NCI-H1436 treated with DMSO at 0.1 percent for 48 hours (cell line): ENCODE data around the gene DSCAM.
A peak's percentile ranks its signal among the peaks of the same experiment; 100 is the strongest.

Source experiments
- DNase-seq: peaks from one replicate; lab custom pipeline; 2025; lab: John Stamatoyannopoulos, UW

The DSCAM gene

DNA sequence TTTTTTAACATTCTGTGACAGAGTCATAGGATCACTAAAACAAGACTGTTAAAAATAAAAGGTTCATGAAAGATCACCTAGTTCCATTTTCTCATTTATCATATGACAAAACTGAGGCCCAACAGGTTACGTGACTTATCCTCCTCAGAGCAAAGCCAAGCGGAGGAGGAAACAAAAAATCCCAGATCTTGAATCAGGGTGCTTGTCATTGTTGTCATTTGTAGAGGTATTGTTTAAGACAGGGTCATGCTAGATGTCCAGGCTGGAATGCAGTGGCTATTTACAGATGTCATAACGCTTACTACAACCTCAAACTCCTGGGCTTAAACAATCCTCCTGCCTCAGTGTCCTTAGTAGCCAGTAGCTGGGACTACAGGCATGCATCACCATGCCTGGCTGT lies 293.2 kb downstream of the DSCAM start:
- no peak for DNase-seq

DNA sequence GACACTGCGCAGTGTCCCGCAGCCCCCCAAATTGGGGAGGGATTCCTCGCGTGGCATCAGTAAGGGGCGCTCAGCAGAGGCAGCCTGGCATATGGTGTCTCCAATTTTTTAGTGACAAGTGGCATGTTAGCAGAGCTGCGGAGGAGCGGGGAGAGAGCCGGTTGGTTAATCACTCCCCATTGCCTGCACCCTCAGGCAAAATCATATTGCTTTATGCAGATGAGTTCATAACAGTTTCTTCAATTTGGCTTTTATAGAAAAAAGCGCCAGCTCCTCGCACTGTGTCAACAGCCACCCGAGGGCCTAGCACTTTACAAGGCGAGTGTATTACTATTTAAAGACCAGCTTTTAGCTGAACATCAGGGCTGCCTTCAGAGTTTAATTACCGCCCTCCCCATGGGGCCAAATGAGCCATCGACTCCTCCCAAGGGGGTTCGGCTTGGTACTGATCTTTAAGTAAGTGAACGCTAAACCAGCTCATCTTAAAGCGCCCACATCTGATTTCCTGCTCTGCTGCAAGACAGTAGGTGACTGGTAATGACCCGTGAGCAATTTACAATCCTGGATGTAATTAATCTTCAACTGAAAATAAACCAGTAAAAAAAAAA lies 298.9 kb downstream of the DSCAM start:
- peak; percentile 98 for DNase-seq

DNA sequence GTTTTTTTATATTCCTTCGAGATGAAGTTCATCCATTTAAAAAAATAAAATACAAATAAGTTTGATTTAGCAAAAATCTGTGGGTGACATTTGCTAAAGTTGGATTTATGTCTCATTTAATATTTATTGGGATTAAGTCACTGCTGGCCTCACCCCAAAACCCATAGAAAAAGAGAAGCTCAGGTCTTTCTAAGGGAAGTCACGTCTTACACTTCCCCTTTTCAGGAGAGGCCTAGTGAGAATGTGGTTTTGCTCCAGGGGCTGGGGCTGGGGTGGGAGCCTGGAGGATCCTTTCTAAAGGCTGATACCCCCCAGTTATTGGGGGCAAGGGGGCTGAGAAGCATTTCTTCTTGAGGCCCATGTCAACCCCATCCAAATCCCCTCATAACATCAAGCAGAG lies 300.3 kb downstream of the DSCAM start:
- DNase-seq, result no peak

DNA sequence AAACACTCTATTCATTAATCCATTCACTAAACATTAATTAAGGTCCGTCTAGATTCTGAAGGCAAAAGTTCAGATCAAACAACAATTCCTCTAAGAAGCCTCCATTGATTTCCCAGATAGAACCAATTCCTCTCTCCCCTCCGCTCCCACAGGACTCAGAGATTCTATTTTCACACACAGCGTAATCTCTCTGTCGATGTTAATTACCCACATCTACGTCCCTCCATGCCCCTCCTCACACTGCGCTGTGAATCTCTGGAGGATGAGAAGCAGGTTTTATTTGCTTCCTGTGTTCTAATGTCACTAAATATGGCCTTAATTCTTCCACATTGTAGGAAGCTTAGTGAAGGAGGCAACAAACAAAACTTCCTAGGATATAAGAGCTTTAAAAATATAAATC lies 306.7 kb downstream of the DSCAM start:
- peak; percentile 39 for DNase-seq

DNA sequence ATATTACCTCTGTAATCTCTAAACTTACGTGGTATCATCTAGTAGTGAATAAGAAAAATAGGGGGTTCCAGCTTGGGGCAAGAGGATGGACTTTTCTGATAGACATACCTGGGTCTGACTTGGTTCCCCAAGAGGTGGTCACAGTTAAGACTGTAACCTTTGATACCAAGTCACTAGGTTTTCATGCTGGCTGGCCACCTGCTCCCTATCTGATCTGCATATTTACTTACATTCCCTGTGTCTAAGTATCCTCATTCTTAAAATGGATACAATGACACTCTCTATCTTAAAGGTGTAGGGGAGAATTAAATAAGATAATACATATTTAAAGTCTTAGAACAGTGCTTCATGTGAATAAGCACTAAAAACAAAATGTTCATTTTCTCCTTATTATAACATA lies 312.1 kb downstream of the DSCAM start:
- DNase-seq, result no peak

DNA sequence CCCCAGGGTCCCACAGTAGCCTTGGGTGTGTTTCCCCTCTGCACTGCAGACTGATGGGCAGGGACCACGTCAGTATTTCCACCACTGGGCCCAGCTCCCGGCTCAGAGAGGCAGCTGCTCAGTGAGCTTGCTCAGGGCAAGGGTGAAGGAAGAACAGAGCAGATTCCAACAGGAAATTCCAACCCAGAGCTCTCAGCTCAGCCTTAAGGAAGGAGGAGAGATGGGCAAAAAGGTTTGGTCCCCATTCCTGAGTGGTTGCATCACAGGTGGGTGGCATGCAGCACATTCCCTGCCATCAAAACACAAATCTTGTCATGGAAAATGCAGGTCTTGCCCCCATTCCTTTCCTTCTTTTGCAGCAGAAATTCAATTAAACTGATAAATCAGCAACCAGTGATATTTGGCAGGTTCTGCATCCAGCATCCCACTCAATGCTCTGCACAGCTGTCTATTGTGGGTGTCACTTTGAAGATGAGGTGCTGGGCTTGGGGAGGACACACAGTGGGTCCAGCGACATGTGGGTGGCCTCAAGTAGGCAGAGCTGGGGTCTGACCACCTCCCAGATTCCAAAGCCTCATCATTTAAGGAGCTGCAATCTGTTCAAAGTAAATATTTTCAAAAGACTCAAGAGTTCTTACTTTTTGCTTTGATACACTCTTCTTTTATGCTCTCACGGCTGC lies 315.4 kb downstream of the DSCAM start:
- no peak for DNase-seq

DNA sequence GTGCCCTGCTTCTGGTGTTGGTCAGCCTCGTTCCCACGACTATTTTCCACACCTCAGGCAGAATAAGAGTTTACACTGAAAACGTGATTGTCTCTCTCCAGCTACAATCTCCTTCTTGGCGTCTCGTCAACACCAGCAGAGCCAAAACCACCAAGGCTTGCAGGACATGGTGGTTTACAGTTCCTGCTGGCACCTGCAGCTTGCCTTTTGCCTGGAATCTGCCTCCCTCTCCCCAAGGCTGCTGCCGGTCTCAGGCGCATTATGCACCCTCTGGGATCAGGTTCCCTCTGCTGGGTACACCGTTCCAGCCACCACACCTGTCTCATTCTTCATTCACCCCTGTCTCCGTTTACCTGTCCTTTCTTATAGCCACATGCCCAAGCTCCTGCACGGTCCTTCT lies 315.9 kb downstream of the DSCAM start:
- DNase-seq, result no peak

DNA sequence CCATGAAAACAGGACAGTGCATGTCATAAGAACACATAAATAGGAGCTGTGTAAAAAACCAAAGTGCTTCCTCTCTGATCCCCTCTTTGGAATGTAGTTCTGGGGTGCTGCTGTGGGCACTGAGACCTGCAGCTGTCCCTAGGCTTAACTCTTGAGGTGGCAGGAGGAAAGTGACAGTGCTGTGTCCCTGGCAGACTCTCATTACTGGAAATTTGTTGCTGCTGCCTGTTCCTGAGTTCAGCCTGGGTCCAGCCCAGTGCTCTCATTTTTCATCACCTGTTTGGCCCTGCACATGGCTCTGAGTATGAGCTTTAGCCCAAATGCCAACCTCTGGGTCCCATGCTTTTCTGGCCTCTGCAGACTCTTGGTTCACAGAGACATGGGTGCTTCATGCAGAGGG lies 329.3 kb downstream of the DSCAM start:
- no peak for DNase-seq

DNA sequence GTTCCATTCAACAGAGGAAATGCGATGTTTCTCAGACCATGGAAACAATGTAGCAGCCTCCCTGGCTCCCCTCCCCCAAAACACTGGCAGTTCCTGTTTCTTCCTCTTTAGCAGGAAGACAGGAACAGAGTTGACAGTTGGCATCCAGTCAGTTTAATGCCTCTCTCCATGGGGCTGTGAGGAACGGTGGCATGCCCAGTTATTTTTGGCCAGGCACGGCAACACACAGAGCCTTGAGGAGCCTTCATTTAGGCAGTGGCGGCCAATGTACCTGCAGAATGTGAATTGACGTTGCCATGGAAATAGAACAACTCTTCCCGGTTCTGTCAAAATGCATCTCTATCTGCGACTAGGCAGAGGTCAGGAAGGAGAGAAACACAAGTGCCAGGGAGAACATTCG lies 330.6 kb downstream of the DSCAM start:
- no peak for DNase-seq

DNA sequence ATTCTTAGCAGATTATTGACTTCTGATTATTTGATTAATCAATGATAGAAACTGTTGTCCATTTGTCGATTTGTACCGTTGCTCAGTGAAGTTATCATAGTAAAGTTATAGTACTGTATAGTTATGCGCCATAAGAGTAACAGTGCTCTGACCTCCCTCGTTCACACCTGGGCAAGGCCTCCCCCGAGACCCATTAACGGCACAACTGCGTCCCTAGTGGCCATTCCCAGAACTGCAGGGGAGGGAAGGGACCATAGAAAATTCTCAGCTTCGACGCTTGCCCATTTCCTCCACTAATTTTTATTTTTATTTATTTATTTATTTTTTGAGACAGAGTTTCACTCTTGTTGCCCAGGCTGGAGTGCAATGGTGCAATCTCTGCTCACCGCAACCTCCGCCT lies 334.4 kb downstream of the DSCAM start:
- no peak for DNase-seq

DNA sequence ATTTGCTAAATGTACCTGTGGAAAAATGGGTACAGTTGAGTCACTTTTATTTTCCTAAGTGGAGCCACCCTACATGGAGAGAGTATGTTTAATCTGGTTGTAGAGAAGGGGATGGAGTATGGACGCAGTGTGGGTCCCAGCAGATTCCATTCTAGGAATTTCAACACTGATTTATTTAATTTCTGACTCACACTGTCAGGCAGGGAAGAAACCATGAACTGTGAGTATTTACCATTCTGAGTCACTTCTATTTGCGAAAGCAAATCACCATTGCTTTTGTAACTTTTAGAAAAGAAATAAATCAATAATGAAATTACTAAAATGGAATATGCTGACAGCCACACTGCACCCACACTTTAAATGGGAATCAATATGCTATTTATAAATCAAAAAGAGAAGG lies 339.0 kb downstream of the DSCAM start:
- no peak for DNase-seq

DNA sequence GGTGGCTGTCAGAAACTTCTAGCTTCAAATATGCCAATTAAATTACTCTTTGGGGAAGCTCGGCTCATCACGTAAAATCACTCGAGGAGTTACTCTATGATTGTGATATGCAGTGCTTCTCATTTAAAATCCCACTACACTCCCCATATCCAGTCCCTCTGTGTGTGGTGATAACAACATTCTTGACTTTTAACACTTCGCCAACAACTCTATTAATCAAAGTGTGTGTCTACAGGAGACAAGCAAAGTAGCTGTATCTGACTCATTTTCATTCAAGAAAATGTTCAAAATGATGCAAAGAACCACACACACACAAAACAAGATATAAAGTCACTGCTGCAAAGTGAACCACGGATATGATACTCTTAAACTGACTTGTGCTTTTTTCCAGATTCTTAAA lies 341.3 kb downstream of the DSCAM start:
- no peak for DNase-seq

DNA sequence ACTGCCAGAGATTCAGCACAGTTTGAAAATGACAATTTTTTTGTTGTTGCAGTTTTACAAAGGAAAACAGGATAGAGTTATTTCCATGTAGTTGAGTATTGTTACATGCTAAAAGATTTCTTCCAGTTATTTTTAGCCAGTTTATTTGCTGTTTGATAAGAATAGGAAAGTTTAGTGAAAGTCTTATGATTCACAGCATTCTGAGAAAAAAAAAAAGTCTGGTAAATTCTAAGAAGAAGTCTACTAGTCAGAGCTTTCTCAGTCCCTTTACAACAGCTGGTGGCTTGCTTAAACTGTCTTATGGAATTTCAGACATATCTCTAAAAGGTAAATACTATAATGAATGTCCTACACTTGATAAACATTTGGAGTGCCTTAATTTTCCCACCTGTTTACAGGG lies 341.7 kb downstream of the DSCAM start:
- DNase-seq, result no peak

DNA sequence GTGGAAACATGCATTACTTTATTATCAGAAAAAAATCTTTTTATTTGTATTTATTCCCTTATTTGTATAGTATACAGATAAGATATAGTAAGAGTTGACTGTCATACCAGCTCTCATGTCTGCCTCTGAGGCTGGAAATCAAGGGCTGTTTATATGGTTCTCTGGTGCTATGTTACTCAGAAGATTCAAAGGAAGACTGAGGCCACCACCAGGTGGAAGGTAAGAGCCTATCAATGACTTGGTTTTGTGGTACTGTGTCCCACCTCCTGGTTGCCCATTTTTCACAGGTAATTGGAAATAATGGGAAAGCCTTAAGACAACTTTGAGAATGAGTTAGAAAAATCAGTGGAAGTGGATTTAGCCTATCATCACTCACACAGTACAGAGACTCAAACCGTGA lies 342.1 kb downstream of the DSCAM start:
- no peak for DNase-seq

DNA sequence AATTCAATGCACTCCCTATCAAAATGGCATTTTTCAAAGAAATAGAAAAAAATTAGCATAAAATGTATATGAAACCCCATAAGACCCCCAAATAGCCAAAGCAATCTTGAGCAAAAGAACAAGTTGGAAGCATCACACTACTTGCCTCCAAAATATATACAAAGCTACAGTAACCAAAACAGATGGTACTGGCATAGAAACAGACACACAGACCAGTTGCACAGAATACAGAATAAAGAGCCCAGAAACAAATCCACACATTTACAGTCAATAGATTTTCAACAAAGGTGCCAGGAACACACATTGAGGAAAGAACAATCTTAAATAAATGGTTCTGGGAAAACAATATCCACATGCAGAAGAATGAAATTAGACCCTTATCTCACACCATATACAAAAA lies 350.8 kb downstream of the DSCAM start:
- no peak for DNase-seq

DNA sequence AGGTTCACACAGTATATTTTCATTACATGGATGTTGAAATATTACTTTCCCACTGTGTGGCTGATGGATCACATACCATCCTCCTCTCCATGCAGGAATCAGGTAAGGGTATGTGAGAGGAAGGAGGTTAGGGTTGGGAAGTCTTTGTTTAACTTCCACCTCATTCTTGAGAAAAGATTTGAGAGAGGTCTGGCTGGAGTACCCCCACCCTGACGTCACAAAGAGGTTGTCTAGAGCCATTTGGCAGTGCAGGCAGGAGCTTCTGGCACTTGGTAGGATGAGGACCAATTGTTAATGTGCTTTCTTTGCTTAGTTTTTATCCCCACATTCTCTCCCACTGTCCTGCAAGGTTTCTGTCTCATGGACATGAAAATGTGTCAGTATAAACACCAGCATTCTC lies 356.6 kb downstream of the DSCAM start:
- DNase-seq, result no peak

DNA sequence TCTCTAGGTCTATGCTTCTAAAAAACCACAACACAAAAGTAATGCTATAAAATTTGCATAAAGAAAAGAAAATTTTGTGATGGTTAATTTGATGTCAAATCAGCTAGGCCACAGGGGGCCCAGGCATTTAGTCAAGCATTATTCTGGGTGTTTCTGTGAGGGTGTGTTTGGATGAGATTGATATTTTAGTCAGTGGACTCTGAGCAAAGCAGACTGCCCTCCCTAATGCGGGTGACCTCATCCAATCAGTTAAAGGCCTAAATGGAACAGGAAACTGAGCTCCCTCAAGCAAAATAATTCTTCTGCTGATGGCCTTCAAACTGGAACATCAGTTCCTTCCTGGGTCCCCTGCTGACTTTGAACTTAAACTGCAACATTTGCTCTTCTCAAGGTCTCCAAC lies 358.0 kb downstream of the DSCAM start:
- no peak for DNase-seq

DNA sequence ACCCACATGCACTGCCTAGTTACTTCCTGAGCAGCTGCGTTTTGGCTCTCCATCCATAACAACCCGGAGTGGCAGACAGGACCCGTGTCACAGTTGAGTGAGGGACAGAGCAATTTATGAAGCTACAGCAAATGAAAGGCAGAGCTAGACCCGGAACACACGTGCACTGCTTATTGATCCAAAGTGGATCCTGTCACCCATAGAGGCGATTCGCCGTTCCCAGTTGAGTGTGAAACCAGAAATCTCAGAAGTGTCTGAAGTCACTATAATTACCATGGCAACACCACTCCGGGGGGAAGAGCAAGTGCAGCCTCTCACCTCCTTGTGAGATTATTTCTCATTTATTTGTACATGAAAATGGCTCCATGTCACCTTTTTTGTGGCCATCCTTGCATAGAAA lies 365.2 kb downstream of the DSCAM start:
- DNase-seq, result no peak

DNA sequence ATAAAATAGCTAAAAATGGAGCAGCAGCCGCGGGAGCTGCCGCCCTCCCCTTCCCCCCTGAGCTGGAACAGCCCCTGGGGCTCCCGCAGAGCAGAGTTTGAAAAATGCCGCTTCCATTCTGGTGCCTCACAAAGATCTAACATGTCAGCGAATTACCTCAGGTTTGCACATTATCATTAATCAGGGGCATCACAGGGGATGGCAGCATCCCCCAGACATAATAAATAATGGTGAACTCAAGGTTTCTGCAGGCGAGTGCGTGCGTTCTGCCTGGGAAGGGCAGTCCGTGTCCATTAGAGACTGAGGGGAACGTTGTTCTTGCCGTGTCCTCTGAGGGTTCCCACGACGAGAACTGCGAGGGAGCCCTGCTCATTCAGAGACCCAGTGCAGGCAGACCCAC lies 372.4 kb downstream of the DSCAM start:
- DNase-seq, result no peak

DNA sequence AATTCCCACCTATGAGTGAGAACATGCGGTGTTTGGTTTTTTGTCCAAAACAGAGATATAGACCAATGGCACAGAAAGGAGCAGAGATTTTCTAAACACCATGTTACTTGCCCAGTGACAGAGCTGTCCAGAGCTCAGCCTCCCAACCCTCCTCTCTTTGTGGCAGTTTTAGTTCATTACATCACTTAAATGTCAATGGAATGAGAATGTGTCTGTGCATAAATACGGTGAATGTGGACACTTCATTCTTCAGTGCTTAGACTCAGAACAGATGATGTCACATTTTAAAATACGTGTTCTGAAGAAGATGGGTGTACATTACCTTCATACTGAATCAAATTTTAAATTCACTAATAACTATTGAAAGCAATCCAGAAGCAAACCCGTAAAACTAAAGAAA lies 374.9 kb downstream of the DSCAM start:
- no peak for DNase-seq

DNA sequence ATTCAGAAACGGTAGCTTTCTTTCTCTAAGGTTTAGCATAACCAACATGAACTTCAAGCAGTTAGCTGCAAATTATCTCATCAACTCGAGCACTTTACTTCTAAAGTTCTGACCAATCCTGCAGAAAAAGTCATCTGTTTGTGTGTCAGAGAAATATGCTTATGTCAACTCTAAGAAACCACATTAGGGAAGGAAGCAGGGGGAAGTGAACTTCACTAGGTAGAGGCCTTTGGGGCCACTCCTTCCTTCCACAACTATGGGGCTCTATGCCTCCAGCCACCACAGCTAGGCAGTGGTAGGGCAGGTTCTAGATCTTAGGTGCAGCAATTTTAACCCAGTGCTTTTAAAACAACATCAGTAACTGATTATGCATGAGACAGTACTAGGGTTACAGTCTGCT lies 375.9 kb downstream of the DSCAM start:
- DNase-seq, result no peak

DNA sequence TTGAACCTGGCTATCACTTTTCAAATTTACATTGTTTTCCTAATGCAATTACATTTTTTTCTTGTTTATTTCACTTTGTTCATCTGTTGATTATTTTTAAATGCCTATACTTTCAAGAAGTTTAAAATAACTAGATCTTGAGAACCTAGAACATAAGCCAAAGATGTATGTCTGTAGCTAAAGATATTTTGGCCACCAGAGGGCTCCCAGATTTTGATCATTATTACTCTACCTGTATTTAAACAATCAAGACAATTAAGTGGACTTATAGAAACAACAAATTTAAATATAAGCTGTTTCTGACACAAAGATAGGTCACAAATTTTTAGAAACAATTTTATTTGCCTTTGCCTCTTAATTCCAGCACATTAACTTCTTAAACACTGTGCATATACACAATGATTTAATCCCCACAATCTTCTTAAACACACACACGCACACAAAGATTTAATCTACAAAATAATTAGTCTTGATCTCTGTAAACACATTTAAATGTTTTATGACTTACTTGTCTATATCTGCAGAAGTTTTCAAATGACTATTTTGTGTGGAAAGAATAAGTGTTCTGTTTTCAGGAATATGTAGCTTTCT lies 380.0 kb downstream of the DSCAM start:
- DNase-seq, result no peak

DNA sequence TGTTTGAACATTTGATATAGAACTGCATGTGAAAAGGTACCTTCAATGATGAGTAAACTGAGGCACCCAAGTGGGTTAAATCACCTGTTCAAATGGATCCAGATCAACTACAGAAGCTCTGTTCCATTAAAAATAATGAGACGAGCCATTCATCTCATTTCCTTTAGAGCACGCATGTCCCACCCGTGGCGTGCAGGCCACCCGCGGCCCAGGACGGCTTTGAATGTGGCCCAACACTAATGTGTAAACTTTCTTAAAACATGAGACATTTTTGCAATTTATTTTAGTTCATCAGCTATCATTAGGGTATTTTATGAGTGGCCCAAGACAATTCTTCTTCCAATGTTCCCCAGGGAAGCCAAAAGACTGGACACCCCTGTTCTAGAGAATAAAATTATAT lies 381.6 kb downstream of the DSCAM start:
- DNase-seq, result no peak

DNA sequence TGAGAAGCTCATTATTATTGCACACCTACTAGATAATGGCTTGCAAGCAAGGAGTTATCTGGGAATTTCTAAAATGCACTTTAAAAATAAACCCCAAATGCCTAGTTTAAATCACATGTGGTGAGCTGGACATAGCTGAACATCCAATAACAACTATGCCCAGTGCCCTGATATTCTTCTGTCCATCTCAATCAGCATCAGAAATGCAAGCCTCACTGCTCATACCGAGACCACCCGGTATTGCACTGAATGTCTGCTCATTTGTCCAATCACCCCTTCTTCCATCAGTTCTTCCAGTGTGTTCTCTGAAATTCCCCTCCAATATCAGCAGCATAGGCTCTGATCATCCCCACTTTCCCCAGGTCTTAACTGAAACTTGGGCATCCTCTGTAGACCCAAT lies 383.8 kb downstream of the DSCAM start:
- DNase-seq, result no peak
